GM23338 (cell line): ENCODE data around the gene SACM1L. TPM values are rescaled to one million over a fixed set of nuclear protein-coding genes. Genes with fewer than 3 reads are reported as not detected.

Experiments used
- ATAC-seq: fragments of 200-7000 bp; cut with Tn5 transposase; 3 replicates; pipeline ENCODE4 v1.9.1; 2020
- DNase-seq: peaks from one replicate; pipeline ENCODE4 v3.0.0-alpha.2; 2015; ENCODE audit warnings: low spot score
- H2AFZ ChIP-seq: fragments of 200-600 bp; sonication (generic); 2 replicates; pipeline ENCODE4 v1.8.0; 2016; ENCODE audit warnings: antibody characterized with exemption, mild to moderate bottlenecking, moderate library complexity
- H3F3A ChIP-seq: fragments of 200-600 bp; sonication (generic); replicated peaks from 2 replicates; pipeline ENCODE4 v1.8.0; 2017; ENCODE audit warnings: antibody characterized with exemption, mixed run types, low read depth
- H3K27ac ChIP-seq: fragments of 200-600 bp; sonication (generic); 2 replicates; pipeline ENCODE4 v1.6.1; 2016; ENCODE audit warnings: low read depth
- H3K27me3 ChIP-seq: fragments of 200-600 bp; sonication (generic); 2 replicates; pipeline ENCODE4 v1.8.0; 2016; ENCODE audit warnings: mild to moderate bottlenecking, mixed run types, moderate library complexity; ENCODE audit not compliant: insufficient read depth
- H3K36me3 ChIP-seq: fragments of 200-600 bp; sonication (generic); 2 replicates; pipeline ENCODE4 v1.8.0; 2016; ENCODE audit warnings: mild to moderate bottlenecking; ENCODE audit not compliant: insufficient read depth
- H3K4me1 ChIP-seq: fragments of 200-600 bp; sonication (generic); 2 replicates; pipeline ENCODE4 v1.8.0; 2016; ENCODE audit warnings: mild to moderate bottlenecking, moderate library complexity; ENCODE audit not compliant: insufficient read depth
- H3K4me2 ChIP-seq: fragments of 200-600 bp; sonication (generic); 2 replicates; pipeline ENCODE4 v1.7.1; 2017; ENCODE audit warnings: mixed run types
- H3K4me3 ChIP-seq: fragments of 200-600 bp; sonication (generic); 2 replicates; pipeline ENCODE4 v1.6.1; 2016; ENCODE audit warnings: mixed run types
- H3K79me2 ChIP-seq: fragments of 200-600 bp; sonication (generic); replicated peaks from 2 replicates; pipeline ENCODE4 v1.8.0; 2017; ENCODE audit warnings: mild to moderate bottlenecking; ENCODE audit not compliant: insufficient read depth
- H3K9me2 ChIP-seq: fragments of 200-600 bp; sonication (generic); 2 replicates; pipeline ENCODE4 v1.8.0; 2017; ENCODE audit not compliant: insufficient read depth
- H4K20me1 ChIP-seq: fragments of 200-600 bp; sonication (generic); replicated peaks from 2 replicates; pipeline ENCODE4 v1.8.0; 2017; ENCODE audit warnings: mild to moderate bottlenecking; ENCODE audit not compliant: insufficient read depth
- H3K27ac Mint-ChIP-seq: 2 replicates; pipeline ENCODE4 v1.8.0; 2020; ENCODE audit warnings: inconsistent platforms, mild to moderate bottlenecking, moderate library complexity, mixed read lengths
- H3K27me3 Mint-ChIP-seq: 3 replicates; pipeline ENCODE4 v1.8.0; 2022; ENCODE audit warnings: low read depth, mild to moderate bottlenecking, moderate library complexity, mixed read lengths, inconsistent platforms; ENCODE audit not compliant: insufficient read depth, poor library complexity
- H3K36me3 Mint-ChIP-seq: 3 replicates; pipeline ENCODE4 v1.8.0; 2021; ENCODE audit warnings: low read depth, mild to moderate bottlenecking, inconsistent platforms, moderate library complexity, mixed read lengths
- H3K4me1 Mint-ChIP-seq: 3 replicates; pipeline ENCODE4 v1.8.0; 2020; ENCODE audit warnings: mild to moderate bottlenecking, inconsistent platforms, mixed read lengths
- H3K4me3 Mint-ChIP-seq: 3 replicates; pipeline ENCODE4 v1.8.0; 2021; ENCODE audit warnings: moderate library complexity, mild to moderate bottlenecking, inconsistent platforms, mixed read lengths
- H3K9me3 Mint-ChIP-seq: 3 replicates; pipeline ENCODE4 v1.8.0; 2020; ENCODE audit warnings: moderate library complexity, mild to moderate bottlenecking, inconsistent platforms, mixed read lengths
- CREB1 ChIP-seq: fragments of 250-450 bp; sonication (Bioruptor Pico); IDR thresholded peaks from 2 replicates; pipeline ENCODE4 v1.5.0; 2020; ENCODE audit warnings: low read depth, mild to moderate bottlenecking, moderate library complexity
- CTCF ChIP-seq, 2 experiments: fragments of 200-600 bp in 1 of 2; sonication (generic) in 1 of 2; conservative IDR thresholded peaks; 2 replicates each; pipeline versions ENCODE4 v1.5.1 to v1.6.1; 2016 to 2017; ENCODE audit warnings: antibody characterized with exemption in 2 of 2, low read depth in 2 of 2, mild to moderate bottlenecking in 2 of 2, moderate library complexity in 1 of 2
- ETS1 ChIP-seq: IDR thresholded peaks from 2 replicates; pipeline ENCODE4 v1.6.1; 2016; ENCODE audit warnings: antibody characterized with exemption
- EZH2 ChIP-seq: fragments of 200-600 bp; sonication (generic); IDR thresholded peaks from one replicate; pipeline ENCODE4 v1.8.0; 2017; ENCODE audit warnings: antibody characterized with exemption, mild to moderate bottlenecking, low read depth; ENCODE audit not compliant: unreplicated experiment
- EZH2phosphoT487 ChIP-seq: fragments of 200-600 bp; sonication (generic); IDR thresholded peaks from one replicate; pipeline ENCODE4 v1.8.1; 2018; ENCODE audit warnings: antibody characterized with exemption; ENCODE audit not compliant: unreplicated experiment
- JUNB ChIP-seq: IDR thresholded peaks from one replicate; pipeline ENCODE4 v1.6.1; 2016; ENCODE audit warnings: antibody characterized with exemption; ENCODE audit not compliant: unreplicated experiment
- NANOG ChIP-seq: IDR thresholded peaks from 2 replicates; pipeline ENCODE4 v1.6.1; 2016; ENCODE audit warnings: antibody characterized with exemption, borderline replicate concordance
- POLR2AphosphoS5 ChIP-seq: IDR thresholded peaks from 2 replicates; pipeline ENCODE4 v1.6.1; 2016; ENCODE audit warnings: antibody characterized with exemption, low read depth
- REST ChIP-seq: IDR thresholded peaks from one replicate; pipeline ENCODE4 v1.6.1; 2018; ENCODE audit warnings: antibody characterized with exemption; ENCODE audit not compliant: unreplicated experiment
- STAT1 ChIP-seq: IDR thresholded peaks from one replicate; pipeline ENCODE4 v1.6.1; 2016; ENCODE audit warnings: antibody characterized with exemption; ENCODE audit not compliant: unreplicated experiment
- ZNF114 ChIP-seq: fragments of 250-450 bp; sonication (Bioruptor Pico); IDR thresholded peaks from 2 replicates; pipeline ENCODE4 v1.5.0; 2020; ENCODE audit warnings: mild to moderate bottlenecking, moderate library complexity
- ZNF331 ChIP-seq: fragments of 250-450 bp; sonication (Bioruptor Pico); IDR thresholded peaks from 2 replicates; pipeline ENCODE4 v1.5.0; 2020; ENCODE audit warnings: low read depth, mild to moderate bottlenecking, moderate library complexity
- ZNF462 ChIP-seq: fragments of 250-450 bp; sonication (Bioruptor Pico); IDR thresholded peaks from 2 replicates; pipeline ENCODE4 v1.5.0; 2020; ENCODE audit warnings: mild to moderate bottlenecking, moderate library complexity
- polyA plus RNA-seq: library from polyadenylated mRNA; unstranded; fragments of >200 nt; fragmentation: Nextera tagmentation; extraction: Ambion mirVana; gene quantifications from 2 replicates; pipeline ENCODE4 v1.2.1, GENCODE V29; 2016
- total RNA-seq: library from RNA; depleted of rRNA; stranded (reverse); fragments of >200 nt; shearing (Covaris generic); gene quantifications from 2 replicates; pipeline ENCODE4 v1.2.3, GENCODE V29; 2014

Gene SACM1L
- total and polyA plus RNA-seq, 2 experiments from 2014 or later: 43.5 to 97.8 TPM

- Histone ChIP-seq H4K20me1 (no peaks in the 10 kb centered on the region), H3F3A (no peaks in the 10 kb centered on the region), H3K4me2 (no peak overlapping the region), H3K27me3 (no peaks in the 10 kb centered on the region), H3K36me3 (no peaks in the 10 kb centered on the region), H3K9me2 (0 out of 2 replicates have a peak, but pooled peaks cover 8% of the 10 kb centered on the region), H2AFZ (no peak overlapping the region), H3K27ac (no peak overlapping the region), H3K4me3 (no peak overlapping the region), H3K79me2 (no peaks in the 10 kb centered on the region), H3K4me1 (peaks cover 6% of the 10 kb centered on the region)
- TF ChIP-seq STAT1 (no peak), EZH2phosphoT487 (no peak), EZH2 (no peak), ZNF331 (CRISPR knock-in tag) (no peak), ZNF462 (CRISPR knock-in tag) (no peak), ETS1 (no peak), CTCF (conservative IDR thresholded peaks at IDR 0.05; ENCODE audit: low read depth in 2 of 2) (no peak), JUNB (no peak), POLR2AphosphoS5 (no peak), NANOG (no peak), ZNF114 (CRISPR knock-in tag) (no peak), REST (no peak), CREB1 (CRISPR knock-in tag) (no peak)
- Mint-ChIP-seq H3K36me3 (no peaks in the 10 kb centered on the region), H3K4me1 (peaks cover 12% of the 10 kb centered on the region), H3K9me3 (no peaks in the 10 kb centered on the region), H3K27me3 (peaks cover 6% of the 10 kb centered on the region), H3K4me3 (no peak overlapping the region), H3K27ac (no peak overlapping the region)
- DNase-seq (no peak), ATAC-seq (no peak)
These were observed 87.1 kb downstream of the SACM1L start for GRCh38 chr3:45776301-45776595.
